NCI-H69 (cell line): ENCODE measurements around the gene KRTAP4-7.
"Not testable (repeated sequence)": the region's sequence is repeated elsewhere in the genome, so short reads cannot be mapped to it uniquely, and the experiment has no call there.

Experiments
- DNase-seq: peaks from one replicate; lab custom pipeline; 2025; lab: John Stamatoyannopoulos, UW

The KRTAP4-7 gene

DNA sequence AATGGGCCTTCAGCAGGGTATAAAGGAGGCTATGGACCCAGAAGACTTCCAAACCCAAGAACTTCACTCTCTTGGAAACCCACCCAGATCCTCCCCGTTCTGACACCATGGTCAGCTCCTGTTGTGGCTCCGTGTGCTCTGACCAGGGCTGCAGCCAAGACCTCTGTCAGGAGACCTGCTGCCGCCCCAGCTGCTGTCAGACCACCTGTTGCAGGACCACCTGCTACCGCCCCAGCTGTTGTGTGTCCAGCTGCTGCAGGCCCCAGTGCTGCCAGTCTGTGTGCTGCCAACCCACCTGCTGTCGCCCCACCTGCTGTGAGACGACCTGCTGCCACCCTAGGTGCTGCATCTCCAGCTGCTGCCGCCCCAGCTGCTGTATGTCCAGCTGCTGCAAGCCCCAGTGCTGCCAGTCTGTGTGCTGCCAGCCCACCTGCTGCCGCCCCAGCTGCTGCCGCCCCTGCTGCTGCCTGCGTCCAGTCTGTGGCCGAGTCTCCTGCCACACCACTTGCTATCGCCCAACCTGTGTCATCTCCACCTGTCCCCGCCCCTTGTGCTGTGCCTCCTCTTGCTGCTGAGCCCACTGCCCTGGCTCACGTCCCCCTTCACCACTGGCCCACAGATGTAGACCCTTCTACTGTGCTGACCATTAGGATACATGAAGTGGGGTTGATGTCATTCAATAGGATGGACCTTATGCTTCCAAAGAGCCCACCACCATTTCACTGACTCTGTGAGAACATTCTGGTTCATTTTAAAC lies at the start of gene KRTAP4-7:
KRTAP4-7 (plus strand) TSS at position 51 of the 757 bp plus-strand sequence; CDS start at position 108, 57 bp downstream.
- DNase-seq, result not testable (repeated sequence)

DNA sequence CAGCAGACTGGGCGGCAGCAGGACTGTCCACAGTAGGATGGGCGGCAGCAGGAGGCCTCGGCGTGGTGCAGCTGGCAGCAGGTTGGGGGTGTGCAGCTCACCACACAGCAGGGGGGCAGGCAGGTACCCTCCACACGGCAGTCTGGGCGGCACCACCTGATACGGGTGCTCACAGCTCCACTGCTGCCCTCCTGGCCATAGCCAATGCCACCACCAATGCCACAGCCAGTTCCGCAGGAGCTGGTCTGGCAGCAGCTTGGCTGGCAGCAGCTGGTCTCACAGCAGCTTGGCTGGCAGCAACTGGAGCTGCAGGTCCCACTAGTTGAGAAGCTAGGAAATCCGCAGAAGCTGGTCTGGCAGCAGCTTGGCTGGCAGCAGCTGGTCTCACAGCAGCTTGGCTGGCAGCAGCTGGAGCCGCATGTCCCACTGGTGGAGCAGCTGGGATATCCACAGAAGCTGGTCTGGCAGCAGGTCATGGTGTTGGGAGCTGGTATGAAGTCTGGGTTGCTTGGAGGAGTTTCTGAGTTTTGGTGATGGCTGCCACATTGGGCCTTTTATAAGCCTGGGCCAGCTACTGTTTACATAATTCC lies 49.5 kb upstream of the KRTAP4-7 start, which contains the start of gene KRTAP1-3:
KRTAP1-3 (minus strand) TSS at position 529 of the 590 bp plus-strand sequence; CDS start at position 476, 53 bp downstream.
- peak; percentile 86 for DNase-seq

DNA sequence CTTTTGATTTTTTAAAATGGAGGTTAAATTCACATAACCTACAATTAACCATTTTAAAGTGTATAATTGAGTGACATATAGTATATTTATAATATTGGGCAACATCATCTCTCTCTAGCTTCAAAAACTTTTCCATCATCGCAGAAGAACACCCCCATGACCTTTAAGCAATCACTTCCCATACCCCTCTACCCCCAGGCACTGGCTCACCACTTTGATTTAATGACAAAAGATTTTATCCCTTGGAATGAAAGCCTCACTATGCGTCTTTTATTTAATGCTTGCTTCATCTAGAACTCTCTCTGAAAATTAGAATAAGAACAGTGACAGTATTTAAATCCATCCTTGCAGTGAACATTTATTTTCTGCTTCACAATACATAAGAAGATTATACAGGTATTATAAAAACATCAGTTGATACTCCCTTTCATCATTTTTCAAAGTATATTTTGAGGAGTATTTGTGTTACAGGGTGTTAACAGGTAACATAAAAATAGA lies 46.0 kb upstream of the KRTAP4-7 start:
- DNase-seq, result no peak

DNA sequence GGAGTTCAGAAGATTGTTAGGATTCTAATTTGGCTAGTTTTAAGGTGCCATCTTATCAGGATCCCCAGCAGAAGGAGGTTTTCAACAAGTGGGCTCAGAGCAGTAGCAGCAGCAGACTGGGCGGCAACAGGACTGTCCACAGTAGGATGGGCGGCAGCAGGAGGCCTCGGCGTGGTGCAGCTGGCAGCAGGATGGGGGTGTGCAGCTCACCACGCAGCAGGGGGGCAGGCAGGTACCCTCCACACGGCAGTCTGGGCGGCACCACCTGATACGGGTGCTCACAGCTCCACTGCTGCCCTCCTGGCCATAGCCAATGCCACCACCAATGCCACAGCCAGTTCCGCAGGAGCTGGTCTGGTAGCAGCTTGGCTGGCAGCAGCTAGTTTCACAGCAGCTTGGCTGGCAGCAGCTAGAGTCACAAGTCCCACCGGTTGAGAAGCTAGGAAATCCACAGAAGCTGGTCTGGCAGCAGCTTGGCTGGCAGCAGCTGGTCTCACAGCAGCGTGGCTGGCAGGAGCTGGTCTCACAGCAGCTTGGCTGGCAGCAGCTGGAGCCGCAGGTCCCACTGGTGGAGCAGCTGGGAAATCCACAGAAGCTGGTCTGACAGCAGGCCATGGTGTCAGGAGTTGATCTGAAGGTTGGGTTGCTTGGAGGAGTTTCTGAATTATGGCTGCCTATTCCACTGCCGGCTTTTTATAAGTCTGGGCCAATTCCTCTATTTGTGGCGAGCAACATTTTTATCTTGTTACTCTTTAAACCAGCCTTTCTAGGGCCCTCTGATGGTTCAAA lies 43.0 kb upstream of the KRTAP4-7 start, which contains the start of gene KRTAP1-1:
KRTAP1-1 (minus strand) TSS at position 668 of the 789 bp plus-strand sequence; CDS start at position 615, 53 bp downstream.
- DNase-seq, result peak; percentile 83

DNA sequence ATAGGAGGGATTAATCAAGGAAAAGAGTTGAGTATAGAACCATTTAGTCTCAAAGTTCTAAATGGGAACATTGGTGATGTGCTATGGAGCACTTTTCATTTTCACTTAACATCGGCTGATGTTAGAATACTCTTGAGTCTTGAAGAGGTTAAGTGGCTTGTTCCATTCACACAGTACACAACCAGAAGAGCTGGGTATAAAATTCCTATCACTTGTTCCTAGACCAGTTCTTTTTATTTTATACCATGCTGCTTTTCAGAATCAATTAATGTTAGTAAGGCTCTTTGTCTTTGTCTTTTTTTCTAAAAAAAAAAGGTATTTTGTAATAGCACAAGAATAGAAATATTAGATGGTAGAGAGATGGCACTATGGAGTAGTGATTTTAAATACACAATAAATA lies 41.0 kb upstream of the KRTAP4-7 start:
- DNase-seq, result no peak

DNA sequence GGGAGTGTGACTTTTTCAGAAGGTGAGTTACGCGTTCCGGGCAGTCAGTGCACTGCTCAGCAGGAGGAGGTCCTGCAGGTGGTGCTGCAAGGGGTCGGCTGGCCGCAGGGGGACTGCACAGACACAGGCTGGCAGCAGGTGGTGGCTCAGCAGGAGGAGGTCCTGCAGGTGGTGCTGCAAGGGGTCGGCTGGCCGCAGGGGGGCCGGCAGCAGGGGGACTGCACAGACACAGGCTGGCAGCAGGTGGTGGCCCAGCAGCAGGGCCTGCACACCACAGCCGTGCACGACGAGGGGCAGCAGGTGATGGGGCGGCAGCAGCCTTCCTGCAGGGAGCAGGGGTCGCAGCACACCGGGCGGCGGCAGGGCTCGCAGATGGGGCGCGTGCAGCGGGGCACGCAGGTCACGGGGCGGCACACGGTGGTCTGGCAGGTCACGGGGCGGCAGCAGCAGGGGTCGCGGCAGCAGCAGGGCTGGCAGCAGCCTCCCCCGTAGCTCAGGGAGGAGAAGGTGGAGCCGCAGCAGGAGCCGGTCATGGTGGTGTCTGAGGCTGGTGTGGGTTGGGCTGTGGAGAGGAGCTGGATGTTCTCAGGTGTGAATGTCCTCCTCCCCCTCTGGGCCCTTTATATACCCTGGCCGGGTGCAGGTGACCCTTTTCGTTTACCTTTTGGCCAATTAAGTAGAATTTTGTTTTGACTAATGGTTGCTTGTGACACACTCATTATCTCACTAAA lies 37.0 kb upstream of the KRTAP4-7 start, which contains the start of gene KRTAP2-1:
KRTAP2-1 (minus strand) TSS at position 582 of the 731 bp plus-strand sequence; CDS start at position 533, 49 bp downstream.
- peak; percentile 30 for DNase-seq

DNA sequence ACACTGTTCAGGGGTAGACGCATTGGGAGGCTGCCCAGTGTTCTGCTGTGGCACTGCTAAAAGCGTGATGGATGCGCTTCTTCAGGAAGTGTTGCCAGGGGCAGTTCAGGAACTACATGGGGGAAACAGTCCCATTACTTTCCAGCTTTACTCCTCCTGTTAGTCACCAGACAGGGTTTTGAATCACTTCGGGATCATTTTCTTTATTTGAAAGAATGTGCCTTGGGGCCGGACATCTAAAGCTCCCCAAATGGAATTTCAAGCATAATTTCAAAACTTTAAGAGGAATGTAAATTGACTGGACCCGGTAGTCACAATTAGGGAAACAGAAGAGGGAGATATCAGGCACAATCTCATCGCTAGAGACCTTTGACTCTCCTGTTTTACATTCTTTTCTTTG lies 35.5 kb upstream of the KRTAP4-7 start:
- no peak for DNase-seq

DNA sequence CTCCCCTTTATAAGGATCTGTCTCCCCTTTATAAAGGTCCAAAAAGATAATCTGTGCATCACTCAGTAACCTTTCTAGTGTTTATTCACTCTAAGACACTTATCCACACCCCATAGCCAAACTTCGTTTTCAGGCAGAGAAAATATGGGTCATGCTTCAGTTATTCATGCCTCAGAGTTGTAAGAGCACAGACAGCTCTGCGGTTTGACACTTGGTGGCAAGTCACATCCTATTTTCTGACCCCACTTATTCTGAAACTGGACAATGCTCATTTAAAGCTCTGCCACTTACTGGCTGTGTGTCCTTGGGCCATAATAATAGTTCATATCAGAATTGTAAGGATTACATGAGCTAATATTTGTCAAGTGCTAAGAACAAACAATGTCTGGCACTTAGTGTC lies 34.8 kb upstream of the KRTAP4-7 start:
- no peak for DNase-seq

DNA sequence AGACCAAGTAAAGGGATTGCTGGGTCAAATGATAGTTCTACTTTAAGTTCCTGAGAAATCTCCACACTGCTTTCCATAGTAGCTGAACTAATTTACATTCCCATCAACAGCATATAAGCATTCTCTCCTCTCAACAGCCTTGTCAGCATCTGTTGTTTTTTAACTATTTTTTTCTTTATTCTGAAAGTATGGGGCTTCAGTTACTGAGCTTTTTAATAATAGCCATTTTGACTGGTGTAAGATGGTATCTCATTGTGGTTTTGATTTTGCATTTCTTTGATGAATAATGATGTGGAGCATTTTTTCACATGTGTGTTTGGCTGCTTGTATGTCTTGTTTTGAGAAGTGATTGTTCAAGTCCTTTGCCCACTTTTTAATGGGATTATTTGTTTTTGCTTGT lies 31.4 kb upstream of the KRTAP4-7 start:
- DNase-seq, result no peak

DNA sequence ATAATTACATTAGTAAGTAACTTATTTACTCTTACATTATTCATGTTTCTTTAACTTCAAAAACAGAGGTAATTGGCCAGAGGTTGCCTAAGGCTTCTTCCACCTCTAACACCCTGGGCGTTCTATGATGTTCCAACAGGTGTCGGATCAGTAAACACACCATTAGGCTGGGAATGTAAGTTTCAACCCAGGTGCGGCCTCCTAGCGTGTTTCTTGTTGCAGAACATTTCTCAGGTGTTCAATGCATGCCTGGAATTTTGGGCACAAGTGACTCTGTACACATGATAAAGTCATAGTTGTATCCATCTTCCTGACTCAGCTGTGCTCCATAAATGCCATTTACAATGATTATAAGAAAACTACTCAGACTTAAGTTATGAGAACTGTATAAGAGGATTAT lies 29.9 kb upstream of the KRTAP4-7 start:
- no peak for DNase-seq

DNA sequence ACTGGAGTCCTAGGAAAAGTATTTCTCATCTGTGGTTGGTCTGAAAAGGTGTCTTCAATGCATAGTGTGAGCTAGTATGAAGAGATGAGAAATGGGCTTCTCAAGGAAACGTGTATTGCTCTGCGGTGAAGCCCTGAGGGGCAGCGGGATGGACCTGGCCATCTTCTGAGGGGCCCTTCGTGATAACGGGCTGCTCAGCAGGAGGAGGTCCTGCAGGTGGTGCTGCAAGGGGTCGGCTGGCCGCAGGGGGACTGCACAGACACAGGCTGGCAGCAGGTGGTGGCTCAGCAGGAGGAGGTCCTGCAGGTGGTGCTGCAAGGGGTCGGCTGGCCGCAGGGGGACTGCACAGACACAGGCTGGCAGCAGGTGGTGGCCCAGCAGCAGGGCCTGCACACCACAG lies 29.4 kb upstream of the KRTAP4-7 start:
- DNase-seq, result not testable (repeated sequence)

DNA sequence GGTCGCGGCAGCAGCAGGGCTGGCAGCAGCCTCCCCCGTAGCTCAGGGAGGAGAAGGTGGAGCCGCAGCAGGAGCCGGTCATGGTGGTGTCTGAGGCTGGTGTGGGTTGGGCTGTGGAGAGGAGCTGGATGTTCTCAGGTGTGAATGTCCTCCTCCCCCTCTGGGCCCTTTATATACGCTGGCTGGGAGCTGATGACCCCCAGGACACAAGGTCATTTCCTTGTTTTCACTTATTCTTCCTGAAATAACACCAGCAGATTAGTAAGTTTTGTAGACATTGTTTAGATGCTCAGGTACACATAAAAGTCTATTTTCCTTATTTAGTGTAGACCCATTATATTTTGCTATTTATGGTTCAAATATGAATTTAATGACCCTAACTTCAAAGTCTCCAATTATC lies 28.8 kb upstream of the KRTAP4-7 start, which contains the start of gene KRTAP2-2:
KRTAP2-2 (minus strand) TSS at position 101 of the 400 bp plus-strand sequence; CDS start at position 82, 19 bp downstream.
- DNase-seq, result not testable (repeated sequence)

DNA sequence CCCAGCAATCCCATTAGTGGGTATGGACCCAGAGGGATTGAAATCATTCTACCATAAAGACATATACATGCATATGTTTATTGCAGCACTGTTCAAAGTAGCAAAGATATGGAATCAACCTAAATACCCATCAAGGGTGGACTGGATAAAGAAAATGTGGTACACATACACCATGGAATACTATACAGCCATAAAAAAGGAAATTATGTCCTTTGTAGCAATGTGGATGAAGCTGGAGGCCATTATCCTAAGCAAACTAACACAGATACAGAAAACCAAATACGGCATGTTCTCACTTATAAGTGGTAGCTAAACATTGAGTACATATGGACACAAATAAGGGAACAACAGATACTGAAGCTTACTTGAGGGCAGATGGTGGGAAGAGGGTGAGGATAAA lies 26.4 kb upstream of the KRTAP4-7 start:
- no peak for DNase-seq

DNA sequence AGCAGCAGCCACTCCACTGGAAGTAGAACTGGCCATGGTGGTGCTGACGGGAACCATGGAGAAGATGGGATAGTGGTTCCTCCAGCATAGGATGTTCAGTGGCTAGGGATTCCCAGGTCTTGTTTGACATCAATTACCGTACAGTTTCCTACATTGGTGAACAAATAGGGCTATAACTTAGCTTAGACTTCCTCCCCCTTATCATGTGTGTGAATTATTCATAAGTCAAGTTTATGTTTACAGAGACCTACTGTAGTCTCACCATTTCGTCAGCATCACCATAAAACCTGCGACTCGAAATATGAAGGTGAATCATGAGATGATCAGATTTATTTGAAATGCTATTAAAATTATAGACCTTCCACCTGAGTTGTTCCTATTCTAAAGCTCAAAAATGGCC lies 25.2 kb upstream of the KRTAP4-7 start:
- DNase-seq, result no peak

DNA sequence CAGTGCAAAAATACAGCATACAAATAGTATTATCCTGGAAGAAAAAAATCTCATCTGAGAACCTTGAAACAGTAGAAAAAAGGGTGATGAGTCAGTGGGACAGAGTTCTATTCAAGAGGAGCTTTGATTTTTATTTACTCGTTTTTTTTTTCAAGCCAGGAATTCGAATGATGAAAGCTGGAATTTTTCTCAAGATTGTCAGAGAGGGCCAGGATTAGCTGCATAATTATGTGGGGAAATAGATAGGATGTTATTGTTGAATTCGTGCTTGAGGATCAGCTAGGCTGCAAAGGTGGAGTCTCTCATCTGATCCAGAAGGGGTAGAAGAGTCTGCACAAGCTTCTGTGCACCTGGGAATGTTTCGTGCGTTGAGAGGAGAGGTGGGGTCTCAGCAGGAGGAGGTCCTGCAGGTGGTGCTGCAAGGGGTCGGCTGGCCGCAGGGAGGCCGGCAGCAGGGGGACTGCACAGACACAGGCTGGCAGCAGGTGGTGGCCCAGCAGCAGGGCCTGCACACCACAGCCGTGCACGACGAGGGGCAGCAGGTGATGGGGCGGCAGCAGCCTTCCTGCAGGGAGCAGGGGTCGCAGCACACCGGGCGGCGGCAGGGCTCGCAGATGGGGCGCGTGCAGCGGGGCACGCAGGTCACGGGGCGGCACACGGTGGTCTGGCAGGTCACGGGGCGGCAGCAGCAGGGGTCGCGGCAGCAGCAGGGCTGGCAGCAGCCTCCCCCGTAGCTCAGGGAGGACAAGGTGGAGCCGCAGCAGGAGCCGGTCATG lies 24.5 kb upstream of the KRTAP4-7 start:
- DNase-seq, result peak; percentile 6

DNA sequence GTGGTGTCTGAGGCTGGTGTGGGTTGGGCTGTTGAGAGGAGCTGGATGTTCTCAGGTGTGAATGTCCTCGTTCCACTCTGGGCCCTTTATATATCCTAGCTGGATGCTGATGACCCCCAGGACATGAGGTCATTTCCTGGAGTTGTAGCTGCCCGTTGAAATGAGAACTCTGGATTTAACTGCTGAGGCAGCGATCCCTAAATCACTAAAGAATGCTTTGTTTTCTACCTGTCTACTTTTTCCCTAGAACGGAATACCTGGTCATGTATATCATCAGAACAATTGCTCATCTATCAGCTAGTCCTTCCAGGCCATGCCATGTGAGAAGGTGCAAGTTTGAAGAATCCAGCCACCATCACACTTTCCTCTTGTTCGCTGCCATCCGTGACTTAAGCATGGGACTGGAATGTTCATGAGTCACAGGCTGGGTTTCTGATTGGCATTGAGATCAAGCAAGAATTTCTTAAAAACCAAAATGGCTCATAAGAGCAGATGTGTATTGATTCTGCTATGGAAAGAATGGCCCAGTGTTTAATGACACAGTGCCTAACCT lies 23.8 kb upstream of the KRTAP4-7 start, which contains the start of gene KRTAP2-3:
KRTAP2-3 (minus strand) TSS at position 63 of the 553 bp plus-strand sequence. CDS start 64 bp downstream, outside the sequence.
- no peak for DNase-seq

DNA sequence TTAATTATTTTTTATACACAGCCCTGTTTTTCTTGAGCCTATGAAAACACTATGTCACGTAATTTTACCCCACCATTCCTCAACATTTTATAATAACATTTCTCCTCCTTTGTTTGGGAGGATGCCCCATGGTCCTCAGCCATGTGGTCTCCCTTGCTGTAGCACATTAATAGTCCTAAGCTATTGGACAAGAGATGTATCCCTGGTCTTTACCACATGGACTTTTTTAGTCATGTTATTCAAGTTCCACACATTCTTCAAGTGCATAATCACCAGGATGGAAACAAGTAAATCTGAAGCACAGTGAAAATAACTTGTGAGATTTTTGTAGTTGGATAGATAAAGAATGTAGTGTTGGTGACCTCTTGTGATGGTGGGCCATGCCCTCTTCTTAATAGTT lies 22.0 kb upstream of the KRTAP4-7 start:
- DNase-seq, result no peak

DNA sequence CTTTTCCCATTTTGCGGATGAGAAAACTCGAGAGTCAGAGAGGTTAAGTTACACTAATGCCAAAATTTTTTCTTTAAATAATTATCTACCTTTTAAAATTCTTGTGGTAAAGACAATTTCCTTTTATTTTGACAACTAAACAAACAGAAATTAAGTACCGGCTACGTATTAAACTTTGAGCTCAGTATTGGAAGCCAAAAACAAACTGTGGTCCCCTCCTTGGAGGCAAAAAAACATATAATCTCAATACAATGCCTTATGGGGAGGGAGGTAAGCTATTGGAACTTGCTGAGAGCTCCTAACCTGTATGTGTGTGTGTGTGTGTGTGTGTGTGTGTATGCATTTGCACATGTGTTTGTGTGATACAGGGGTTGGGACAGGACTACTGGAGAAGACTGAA lies 20.5 kb upstream of the KRTAP4-7 start:
- DNase-seq, result no peak

DNA sequence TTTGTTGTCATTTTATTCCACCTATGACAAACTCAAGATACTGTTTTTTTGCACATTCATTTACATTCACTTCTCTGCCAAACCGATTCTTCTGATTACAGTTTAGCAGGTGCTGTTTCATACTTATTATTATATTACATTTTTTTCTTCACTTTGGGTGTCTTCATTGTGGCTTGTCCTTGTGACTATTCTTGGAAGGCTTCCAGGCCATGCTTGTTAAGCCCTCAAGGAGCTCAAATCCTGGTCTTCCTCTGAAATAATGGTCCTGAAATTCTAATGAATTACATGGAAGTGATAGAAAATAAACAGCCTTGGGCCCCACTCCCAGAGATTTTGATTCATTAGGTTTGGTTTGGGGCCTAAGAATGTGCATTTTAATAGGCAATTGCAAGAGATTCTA lies 19.6 kb upstream of the KRTAP4-7 start:
- DNase-seq, result no peak
